ENCODE data around the gene PALS1.
"Not testable (repeated sequence)": the region's sequence is repeated elsewhere in the genome, so short reads cannot be mapped to it uniquely, and the experiment has no call there.

PALS1 gene

DNA sequence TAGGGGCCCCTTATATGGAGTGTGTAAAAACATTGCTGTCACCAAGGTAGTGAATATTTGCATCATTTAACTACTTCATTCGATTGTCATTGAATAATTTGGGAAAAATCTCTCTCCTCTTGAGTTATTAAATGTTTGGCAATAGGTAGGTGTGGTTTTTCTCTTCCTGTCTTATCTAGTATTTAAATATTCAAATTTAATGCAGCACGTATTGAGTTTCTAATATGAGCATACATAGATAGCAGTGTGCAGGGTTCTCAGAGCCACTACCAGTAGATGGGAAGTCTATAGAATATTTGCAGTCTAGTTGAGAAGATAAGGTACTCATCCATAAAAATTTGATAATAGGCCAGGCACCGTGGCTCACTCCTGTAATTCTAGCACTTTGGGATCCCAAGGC, 16.7 kb downstream of the PALS1 start:
- no peak for DNase-seq (ENCODE audit: low read depth in 2 of 2)

DNA sequence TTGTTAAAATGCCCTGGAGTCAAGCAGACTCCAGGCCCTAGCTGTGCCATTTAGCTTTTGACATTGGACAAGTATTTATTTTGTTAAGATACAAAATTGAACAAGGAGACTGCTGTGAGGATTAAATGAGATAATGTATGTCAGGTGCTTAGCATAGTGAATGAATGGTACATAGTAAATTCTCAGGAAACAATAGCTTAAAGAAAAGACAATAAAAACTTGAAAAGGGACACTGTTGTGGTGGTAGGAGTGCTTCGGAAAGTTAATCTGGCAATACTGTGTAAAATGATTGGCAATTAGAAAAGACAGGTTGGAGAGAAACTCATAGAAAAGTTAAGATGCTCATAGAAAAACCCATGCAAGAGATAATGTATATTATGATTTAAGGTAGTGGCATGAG, 19.7 kb downstream of the PALS1 start:
- no peak for DNase-seq (ENCODE audit: low read depth in 2 of 2)

- DNase-seq (ENCODE audit: low read depth in 2 of 2) = no peak
Observed at GRCh38 chr14:67263499-67264149, 22.4 kb downstream of the PALS1 start.

GRCh38 chr14:67265131-67265530, 23.9 kb downstream of the PALS1 start:
- DNase-seq (ENCODE audit: low read depth in 2 of 2) = no peak

- DNase-seq (ENCODE audit: low read depth in 2 of 2) = no peak
Observed at GRCh38 chr14:67267576-67268328, 26.5 kb downstream of the PALS1 start.

- no peak for DNase-seq (ENCODE audit: low read depth in 2 of 2)
Observed at GRCh38 chr14:67268426-67269150, 27.4 kb downstream of the PALS1 start.

GRCh38 chr14:67269298-67270060, 28.2 kb downstream of the PALS1 start:
- no peak for DNase-seq (ENCODE audit: low read depth in 2 of 2)

- no peak for DNase-seq (ENCODE audit: low read depth in 2 of 2)
Observed at GRCh38 chr14:67270145-67270753, 29.0 kb downstream of the PALS1 start.

GRCh38 chr14:67270933-67271332, 29.7 kb downstream of the PALS1 start:
- no peak for DNase-seq (ENCODE audit: low read depth in 2 of 2)

DNA sequence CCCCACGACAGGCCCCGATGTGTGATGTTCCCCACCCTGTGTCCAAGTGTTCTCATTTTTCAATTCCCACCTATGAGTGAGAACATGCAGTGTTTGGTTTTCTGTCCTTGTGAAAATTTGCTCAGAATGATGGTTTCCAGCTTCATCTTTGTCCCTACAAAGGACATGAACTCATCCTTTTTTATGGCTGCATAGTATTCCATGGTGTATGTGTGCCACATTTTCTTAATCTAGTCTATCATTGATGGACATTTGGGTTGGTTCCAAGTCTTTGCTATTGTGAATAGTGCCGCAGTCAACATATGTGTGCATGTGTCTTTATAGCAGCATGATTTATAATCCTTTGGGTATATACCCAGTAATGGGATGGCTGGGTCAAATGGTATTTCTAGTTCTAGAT, 32.0 kb downstream of the PALS1 start:
- DNase-seq (ENCODE audit: low read depth in 2 of 2) = not testable (repeated sequence)

GRCh38 chr14:67276131-67276530, 34.9 kb downstream of the PALS1 start:
- no peak for DNase-seq (ENCODE audit: low read depth in 2 of 2)

- no peak for DNase-seq (ENCODE audit: low read depth in 2 of 2)
Observed at GRCh38 chr14:67280506-67280905, 39.3 kb downstream of the PALS1 start.

- DNase-seq (ENCODE audit: low read depth in 2 of 2) = no peak
Observed at GRCh38 chr14:67285876-67286452, 44.7 kb downstream of the PALS1 start.
